NCI-H2107 treated with DMSO at 0.1 percent for 48 hours (cell line): Measurements from ENCODE around the gene RFPL1.

Experiments
- DNase-seq: peaks from one replicate; lab custom pipeline; 2025; ENCODE audit not compliant: unreplicated experiment; lab: John Stamatoyannopoulos, UW

Gene RFPL1

GRCh38 chr22:29442976-29443375 lies 4.6 kb downstream of the RFPL1 start:
- DNase-seq, result no peak

DNA sequence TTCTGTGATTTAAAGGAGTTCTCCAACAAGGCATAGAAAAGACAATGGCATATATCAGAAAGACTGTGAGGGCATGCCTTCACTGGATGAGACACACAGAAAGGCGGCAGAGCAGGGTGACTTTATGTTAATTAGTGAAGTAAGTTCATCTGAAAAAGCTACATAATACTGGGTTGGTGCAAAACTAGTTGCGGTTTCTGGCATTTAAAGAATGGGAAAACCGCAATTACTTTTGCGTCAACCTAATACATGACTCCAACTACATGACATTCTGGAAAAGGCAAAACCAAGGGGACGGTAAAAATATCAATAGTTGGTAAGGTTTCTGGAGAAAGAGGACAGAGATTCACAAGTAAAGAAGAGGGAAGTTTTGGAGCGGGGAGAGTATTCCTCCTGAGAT lies 5.1 kb downstream of the RFPL1 start:
- DNase-seq, result no peak

- DNase-seq, result no peak
Observed at GRCh38 chr22:29443861-29444792, 5.7 kb downstream of the RFPL1 start.

GRCh38 chr22:29445508-29445907 lies 7.1 kb downstream of the RFPL1 start:
- no peak for DNase-seq

GRCh38 chr22:29447906-29448305 lies 9.5 kb downstream of the RFPL1 start:
- DNase-seq, result no peak

DNA sequence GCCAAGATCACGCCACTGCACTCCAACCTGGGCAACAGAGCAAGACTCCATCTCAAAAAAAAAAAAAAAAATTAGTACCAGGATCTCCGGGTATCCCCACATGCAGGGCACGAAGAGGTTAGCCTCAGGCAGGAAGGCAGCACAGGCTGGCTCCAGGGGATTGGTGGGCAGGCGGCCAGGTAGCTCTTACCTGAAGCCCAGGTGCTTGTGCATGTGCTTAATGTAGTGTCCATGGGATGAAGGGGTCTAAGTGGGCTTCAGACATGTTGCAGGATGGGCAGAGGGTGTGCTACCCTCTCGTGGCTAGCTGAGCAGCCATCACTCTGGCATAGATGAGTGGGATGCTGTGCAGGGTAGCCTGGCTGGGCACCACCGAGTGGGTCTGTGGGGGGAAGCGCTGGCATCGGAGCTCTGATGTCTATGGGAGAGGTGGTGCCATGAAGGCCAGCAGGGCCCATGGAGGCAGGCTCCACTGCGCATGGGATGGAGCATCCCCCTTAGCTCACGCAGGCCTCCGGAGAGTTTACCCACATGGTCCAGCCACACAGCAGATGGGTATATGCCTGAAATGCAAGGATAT lies 11.0 kb downstream of the RFPL1 start:
- no peak for DNase-seq

DNA sequence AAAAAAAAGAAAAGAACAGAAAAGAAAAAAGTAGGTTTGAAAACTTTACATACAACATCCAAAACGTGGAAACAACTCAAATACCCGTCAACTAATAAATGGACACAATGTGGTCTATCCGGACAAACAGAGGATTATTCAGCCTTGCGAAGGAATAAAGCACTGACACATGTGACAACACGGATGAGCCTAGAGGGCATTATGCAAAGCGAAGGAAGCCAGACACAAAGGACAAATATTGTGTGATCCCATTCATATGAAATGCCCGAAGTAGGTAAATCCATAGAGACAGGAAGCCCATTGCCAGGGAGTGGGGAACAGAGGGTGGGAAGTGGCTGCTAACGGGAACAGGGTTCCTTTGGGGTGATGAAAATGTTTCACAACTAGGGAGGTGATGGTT lies 11.8 kb downstream of the RFPL1 start:
- no peak for DNase-seq

- no peak for DNase-seq
Observed at GRCh38 chr22:29451863-29452262, 13.5 kb downstream of the RFPL1 start.

GRCh38 chr22:29454276-29454675 lies 15.9 kb downstream of the RFPL1 start:
- no peak for DNase-seq

DNA sequence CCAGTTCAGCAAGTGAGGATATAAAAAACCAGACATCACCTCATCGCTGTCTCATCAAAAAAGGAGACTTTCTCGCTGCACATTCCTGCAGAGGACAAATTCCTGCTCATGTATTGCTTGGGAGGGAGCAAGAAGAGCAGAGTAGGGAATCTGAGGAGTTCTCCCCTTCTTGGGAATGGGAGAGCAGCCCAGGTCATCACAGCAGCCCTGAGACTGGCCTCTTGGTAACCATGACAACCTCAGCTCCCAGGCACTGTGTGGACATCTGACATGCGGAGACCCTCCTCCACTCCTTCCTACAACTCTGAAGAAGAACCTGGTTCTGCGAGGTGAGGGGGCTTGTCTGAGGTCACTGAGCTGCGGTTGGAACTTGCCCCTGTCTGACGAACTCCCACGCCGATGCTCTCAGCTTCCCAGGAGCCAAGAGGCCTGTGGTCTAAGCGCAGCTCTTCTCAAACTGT lies 17.9 kb downstream of the RFPL1 start:
- DNase-seq, result no peak

- DNase-seq, result no peak
Observed at GRCh38 chr22:29457730-29458129, 19.3 kb downstream of the RFPL1 start.

DNA sequence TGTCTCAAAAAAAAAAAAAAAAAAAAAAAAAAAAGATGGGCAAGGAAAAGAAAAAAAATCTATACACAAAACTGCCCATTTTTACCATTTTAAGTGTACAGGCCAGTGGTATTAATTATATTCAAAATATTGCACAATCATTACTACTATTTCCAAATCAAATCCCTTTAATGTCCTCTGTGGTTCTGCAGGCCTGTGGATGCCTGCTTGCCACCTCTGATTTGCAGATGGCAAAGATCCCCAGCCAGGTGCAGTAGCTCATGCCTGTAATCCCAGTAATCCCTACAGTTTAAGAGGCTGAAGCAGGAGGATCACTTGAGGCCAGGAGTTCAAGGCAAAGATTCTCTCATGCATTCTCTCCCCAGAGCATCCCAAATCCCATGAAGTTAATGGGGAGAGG lies 20.2 kb downstream of the RFPL1 start:
- DNase-seq, result no peak

DNA sequence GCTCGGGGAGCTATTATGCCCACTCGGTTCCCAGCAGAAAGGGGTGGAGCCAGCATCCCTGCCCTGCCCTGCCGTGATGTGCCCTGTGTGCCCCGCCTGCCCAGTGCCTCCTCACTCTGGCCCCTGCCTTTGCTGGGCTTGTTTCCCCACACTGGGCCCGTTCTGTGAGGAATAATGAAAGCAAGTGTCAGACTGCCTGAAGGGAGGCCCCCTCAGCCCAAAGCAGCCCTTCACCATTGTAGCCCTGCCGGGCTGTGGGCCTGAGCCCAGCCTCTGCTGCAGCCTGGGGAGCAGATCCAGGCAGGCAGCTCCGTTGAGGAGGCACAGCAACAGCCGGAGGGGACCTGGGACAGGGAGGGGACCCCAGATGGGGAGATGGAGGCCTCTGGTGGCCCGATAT lies 21.4 kb downstream of the RFPL1 start:
- no peak for DNase-seq

DNA sequence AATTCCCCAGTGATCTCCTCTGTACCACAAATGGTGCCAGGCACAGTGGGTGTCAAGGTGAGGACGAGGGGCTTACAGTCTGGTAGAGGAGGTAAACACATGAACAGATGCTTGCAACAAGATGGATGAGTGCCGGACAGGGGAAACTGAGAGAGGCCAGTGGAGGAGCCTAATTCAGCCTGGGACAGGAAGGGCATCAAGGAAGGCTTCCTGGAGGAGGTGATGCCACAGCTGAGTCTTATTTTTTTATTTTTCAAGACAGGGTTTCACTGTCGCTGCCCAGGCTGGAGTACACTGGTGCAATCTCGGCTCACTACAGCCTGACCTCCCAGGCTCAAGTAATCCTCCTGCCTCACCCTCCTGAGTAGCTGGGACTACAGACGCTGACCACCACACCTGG lies 22.9 kb downstream of the RFPL1 start:
- no peak for DNase-seq

DNA sequence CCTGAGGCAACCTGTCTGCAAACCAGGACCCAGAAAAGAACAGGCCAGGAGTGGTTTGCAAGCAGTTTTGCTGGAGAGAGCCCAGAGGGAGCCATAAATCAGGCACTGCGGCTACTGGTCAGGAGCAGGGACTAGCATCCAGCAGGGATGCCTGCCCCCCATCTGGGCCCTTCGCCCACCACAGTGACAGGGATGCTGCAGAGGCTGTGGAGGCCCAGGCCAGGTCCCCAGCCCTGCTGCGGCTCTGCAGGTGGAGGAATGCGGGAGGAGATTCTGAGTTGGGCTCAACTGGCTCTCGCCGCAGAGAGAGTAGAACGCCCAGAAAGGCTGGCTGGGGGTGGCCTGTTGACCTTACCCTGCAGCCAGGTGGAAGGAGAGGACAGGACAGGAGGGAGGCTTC lies 25.2 kb downstream of the RFPL1 start:
- no peak for DNase-seq

DNA sequence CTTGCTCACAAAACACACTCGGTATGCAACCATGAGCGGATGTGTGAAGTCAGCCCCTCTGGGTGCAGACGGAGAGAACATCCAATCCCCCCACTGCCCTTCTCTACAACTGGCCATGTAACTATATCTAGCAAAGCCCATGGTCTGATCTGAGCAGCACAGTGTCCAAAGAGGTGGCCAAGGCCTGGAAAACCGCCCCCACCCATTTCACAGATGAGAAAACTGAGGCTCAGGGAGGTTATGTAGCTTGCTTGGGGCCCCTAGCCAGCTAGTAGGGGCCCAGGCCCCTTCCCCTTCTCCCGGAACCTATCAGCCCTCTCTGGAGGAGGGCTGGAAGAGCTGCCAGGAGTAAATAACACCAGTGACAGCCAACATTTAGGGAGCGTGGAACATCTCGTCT lies 26.2 kb downstream of the RFPL1 start:
- no peak for DNase-seq

GRCh38 chr22:29469755-29470154 lies 31.4 kb downstream of the RFPL1 start:
- no peak for DNase-seq

GRCh38 chr22:29470159-29470855 lies 31.9 kb downstream of the RFPL1 start:
- DNase-seq, result no peak

GRCh38 chr22:29473001-29473400 lies 34.6 kb downstream of the RFPL1 start:
- DNase-seq, result no peak

GRCh38 chr22:29475550-29475949 lies 37.2 kb downstream of the RFPL1 start:
- DNase-seq, result peak; percentile 64

DNA sequence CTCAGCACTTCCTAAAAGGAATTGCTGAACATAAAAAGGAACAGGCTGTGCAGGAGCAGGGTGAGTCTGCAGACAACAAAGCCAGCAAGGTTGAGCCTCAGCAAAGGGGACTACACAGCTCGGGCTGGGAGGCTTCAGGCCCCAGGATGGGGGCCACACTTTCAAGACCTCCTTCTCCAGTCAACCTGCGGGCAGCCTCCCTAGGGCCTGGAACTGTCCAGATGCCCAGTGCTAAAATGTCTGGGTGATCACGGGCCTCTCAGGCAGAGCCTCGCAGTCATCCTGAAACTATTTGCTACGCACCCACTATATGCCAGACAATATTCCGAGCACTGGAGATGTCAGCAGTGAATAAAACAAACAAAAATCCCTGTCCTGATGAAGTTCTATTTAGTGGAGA lies 37.7 kb downstream of the RFPL1 start:
- DNase-seq, result no peak
